Suprapubic skin (tissue), 3 donors: ENCODE measurements around the gene PRKCE.

Experiments
- POLR2A ChIP-seq, 2 donors: fragments of 450-650 bp; IDR thresholded peaks; one replicate each; pipeline ENCODE4 v1.6.1; 2017; ENCODE audit warnings: antibody characterized with exemption in 2 of 2, mild to moderate bottlenecking in 2 of 2, moderate library complexity in 2 of 2
- TF ChIP-seq, protein P1 (sequence below), 2 donors: fragments of 200-600 bp in 1 of 2; fragments of 450-650 bp in 1 of 2; sonication (generic) in 1 of 2; IDR thresholded peaks; one replicate each; pipeline ENCODE4 v1.5.1; 2016 to 2019; ENCODE audit warnings: antibody characterized with exemption in 2 of 2, mild to moderate bottlenecking in 1 of 2, moderate library complexity in 1 of 2

DNA sequence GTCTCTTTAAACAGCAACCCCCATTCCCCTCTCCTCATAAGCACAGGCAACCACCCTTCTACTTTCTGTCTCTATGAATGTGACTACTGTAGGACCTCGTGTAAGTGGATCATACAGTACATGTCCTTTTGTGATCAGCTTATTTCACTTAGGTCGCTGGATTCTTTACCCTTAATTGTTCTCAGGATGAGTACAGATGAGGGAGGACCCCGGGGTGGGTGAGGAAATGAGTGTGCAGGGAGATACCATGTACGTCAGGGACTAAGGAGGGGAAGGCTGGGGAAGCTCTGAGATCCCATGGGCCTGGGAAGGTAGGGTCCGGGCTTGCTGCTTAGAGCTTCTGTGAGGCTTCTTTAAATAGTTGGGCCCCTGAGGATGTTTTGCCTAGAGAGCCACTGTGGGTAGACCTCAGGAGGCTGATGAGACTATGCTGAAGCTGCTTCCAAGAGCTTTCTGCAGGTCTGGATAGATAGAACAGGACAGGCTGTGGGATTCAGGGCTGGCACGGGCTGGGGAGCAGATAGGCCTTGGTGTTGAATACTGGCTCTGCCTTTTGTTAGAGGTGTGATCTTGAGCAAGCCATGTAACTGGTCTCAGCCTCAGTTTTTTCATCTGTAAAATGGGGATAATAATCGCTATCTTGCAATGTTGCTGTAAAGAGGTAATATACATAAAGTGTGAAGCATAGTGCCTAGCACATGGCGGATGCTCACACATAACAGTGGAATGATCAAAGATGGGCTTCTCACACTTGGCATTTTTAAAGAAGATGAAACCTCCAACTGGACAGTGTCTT is 155.3 kb downstream of the PRKCE start:
- TF ChIP-seq, protein P1, sequence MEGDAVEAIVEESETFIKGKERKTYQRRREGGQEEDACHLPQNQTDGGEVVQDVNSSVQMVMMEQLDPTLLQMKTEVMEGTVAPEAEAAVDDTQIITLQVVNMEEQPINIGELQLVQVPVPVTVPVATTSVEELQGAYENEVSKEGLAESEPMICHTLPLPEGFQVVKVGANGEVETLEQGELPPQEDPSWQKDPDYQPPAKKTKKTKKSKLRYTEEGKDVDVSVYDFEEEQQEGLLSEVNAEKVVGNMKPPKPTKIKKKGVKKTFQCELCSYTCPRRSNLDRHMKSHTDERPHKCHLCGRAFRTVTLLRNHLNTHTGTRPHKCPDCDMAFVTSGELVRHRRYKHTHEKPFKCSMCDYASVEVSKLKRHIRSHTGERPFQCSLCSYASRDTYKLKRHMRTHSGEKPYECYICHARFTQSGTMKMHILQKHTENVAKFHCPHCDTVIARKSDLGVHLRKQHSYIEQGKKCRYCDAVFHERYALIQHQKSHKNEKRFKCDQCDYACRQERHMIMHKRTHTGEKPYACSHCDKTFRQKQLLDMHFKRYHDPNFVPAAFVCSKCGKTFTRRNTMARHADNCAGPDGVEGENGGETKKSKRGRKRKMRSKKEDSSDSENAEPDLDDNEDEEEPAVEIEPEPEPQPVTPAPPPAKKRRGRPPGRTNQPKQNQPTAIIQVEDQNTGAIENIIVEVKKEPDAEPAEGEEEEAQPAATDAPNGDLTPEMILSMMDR (IDR thresholded peaks at IDR 0.05): no peak
- TF ChIP-seq POLR2A (IDR thresholded peaks at IDR 0.05): no peak
